MCF 10A (cell line): ENCODE measurements around the gene CHRNA5. TPM values are rescaled to one million over a fixed set of nuclear protein-coding genes. Genes with fewer than 3 reads are reported as not detected.
"Not testable (repeated sequence)": the region's sequence is repeated elsewhere in the genome, so short reads cannot be mapped to it uniquely, and the experiment has no call there.

ENCODE experiments used
- BruUV-seq: library from RNA; stranded (reverse); fragments of 400-500 nt; replicated peaks from 2 replicates; lab custom pipeline; 2021; lab: Mats Ljungman, UMichigan
- CTCF ChIA-PET: fragments of 300-600 bp; sonication (Branson Sonifier 250); formaldehyde crosslinking; extraction: SDS; loops from one replicate; lab custom pipeline; 2021; ENCODE audit warnings: antibody characterized with exemption, inconsistent platforms; lab: Yijun Ruan, JAX
- POLR2A ChIA-PET: fragments of 300-600, 350-650 bp; sonication (Branson Sonifier 250); formaldehyde crosslinking; extraction: SDS; loops from one replicate; lab custom pipeline; 2020; ENCODE audit warnings: antibody characterized with exemption, inconsistent platforms; lab: Yijun Ruan, JAX
- DNase-seq: peaks from one replicate; pipeline ENCODE4 v3.0.0-alpha.2; 2018; ENCODE audit not compliant: unreplicated experiment
- H3K27ac Mint-ChIP-seq: one replicate; pipeline ENCODE4 v1.8.0; 2022; ENCODE audit warnings: mild to moderate bottlenecking, low read depth, mixed read lengths; ENCODE audit not compliant: unreplicated experiment
- H3K27me3 Mint-ChIP-seq: one replicate; pipeline ENCODE4 v1.8.0; 2022; ENCODE audit warnings: mixed read lengths; ENCODE audit not compliant: insufficient read depth, unreplicated experiment
- H3K36me3 Mint-ChIP-seq: one replicate; pipeline ENCODE4 v1.8.0; 2022; ENCODE audit warnings: mild to moderate bottlenecking, moderate library complexity, mixed read lengths; ENCODE audit not compliant: insufficient read depth, unreplicated experiment
- H3K4me1 Mint-ChIP-seq: one replicate; pipeline ENCODE4 v1.8.0; 2022; ENCODE audit warnings: mixed read lengths; ENCODE audit not compliant: insufficient read depth, unreplicated experiment
- H3K4me3 Mint-ChIP-seq: one replicate; pipeline ENCODE4 v1.8.0; 2022; ENCODE audit warnings: mild to moderate bottlenecking, moderate library complexity, mixed read lengths; ENCODE audit not compliant: unreplicated experiment
- H3K9me3 Mint-ChIP-seq: one replicate; pipeline ENCODE4 v1.8.0; 2022; ENCODE audit warnings: mixed read lengths; ENCODE audit not compliant: unreplicated experiment
- intact Hi-C: fragments of 100-400 bp; cut with micrococcal nuclease; formaldehyde crosslinking; loops from 2 replicates; pipeline ENCODE4 v1.14.1; 2022
- total RNA-seq: library from RNA; stranded (reverse); gene quantifications from 2 replicates; pipeline ENCODE4 v1.2.3, GENCODE V29; 2022
- TF ChIP-seq, protein P1 (sequence below): fragments of 200-600 bp; IDR thresholded peaks from one replicate; pipeline ENCODE4 v1.8.0; 2022; ENCODE audit warnings: antibody characterized with exemption, mild to moderate bottlenecking; ENCODE audit not compliant: unreplicated experiment

Gene CHRNA5
- total RNA-seq, 1 experiment from 2014 or later = 2.3 TPM

DNA sequence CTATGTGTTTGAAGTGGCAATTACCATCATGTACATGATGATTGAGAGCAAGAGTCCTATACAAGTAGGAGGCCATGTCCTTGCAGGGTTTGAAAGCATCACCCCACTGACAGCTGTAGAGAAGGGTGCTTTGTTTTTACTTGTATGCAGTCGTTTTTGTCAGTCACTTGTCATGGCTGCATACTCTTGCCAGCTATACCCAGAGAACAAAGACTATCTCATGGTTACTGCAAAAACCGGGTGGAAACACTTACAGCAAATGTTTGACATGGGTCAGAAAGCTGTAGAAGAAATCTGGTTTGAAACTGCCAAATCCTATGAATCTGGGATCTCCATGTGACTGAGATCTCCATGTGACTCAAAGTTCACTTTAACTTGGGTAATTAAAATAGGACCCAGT is 32.0 kb upstream of the CHRNA5 start:
- intact Hi-C loops = no loop called here
- Mint-ChIP-seq H3K27me3 (no peaks in the 10 kb centered on the region), H3K4me1 (no peaks in the 10 kb centered on the region), H3K27ac (no peak overlapping the region), H3K36me3 (no peaks in the 10 kb centered on the region), H3K9me3 (no peaks in the 10 kb centered on the region), H3K4me3 (no peak overlapping the region)
- DNase-seq = no peak
- TF ChIP-seq, protein P1, sequence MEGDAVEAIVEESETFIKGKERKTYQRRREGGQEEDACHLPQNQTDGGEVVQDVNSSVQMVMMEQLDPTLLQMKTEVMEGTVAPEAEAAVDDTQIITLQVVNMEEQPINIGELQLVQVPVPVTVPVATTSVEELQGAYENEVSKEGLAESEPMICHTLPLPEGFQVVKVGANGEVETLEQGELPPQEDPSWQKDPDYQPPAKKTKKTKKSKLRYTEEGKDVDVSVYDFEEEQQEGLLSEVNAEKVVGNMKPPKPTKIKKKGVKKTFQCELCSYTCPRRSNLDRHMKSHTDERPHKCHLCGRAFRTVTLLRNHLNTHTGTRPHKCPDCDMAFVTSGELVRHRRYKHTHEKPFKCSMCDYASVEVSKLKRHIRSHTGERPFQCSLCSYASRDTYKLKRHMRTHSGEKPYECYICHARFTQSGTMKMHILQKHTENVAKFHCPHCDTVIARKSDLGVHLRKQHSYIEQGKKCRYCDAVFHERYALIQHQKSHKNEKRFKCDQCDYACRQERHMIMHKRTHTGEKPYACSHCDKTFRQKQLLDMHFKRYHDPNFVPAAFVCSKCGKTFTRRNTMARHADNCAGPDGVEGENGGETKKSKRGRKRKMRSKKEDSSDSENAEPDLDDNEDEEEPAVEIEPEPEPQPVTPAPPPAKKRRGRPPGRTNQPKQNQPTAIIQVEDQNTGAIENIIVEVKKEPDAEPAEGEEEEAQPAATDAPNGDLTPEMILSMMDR = no peak
- ChIA-PET CTCF (interaction anchor here (0.6 kb wide), 1 partner anchor 377 kb away, joined by 3 read pairs; no protein-coding TSS in a partner anchor), POLR2A (no interaction called here)
- no TSS peak for BruUV-seq

DNA sequence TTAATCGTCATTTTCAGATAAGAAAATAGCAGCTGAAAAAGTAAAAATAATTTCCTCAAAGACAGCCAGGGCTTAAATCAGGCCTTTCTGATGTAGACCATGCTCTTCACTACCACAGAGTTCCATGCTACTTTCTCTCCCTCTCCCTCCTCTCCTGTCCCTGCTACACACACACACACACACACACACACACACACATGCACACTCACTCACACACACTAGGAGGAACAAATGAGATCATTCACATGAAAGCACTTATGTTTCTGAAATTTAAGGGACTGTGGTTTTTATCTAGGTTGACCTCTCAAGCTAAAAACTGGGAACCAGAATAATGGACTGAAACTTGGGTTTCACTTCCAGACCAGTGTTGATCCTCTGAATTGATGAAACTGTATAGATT is 29.2 kb upstream of the CHRNA5 start:
- TF ChIP-seq, protein P1 = no peak
- BruUV-seq = no TSS peak
- POLR2A ChIA-PET = interaction anchor here (0.6 kb wide), 2 partner anchors 28 to 626 kb away, joined by 3 to 4 read pairs; no protein-coding TSS in a partner anchor
- peaks cover 9% of the 10 kb centered on the region for H3K36me3 Mint-ChIP-seq
- H3K27ac Mint-ChIP-seq = no peak overlapping the region
- CTCF ChIA-PET = no interaction called here
- intact Hi-C loops = no loop called here
- H3K4me1 Mint-ChIP-seq = peaks cover 5% of the 10 kb centered on the region
- no peaks in the 10 kb centered on the region for H3K27me3 Mint-ChIP-seq
- H3K9me3 Mint-ChIP-seq = no peaks in the 10 kb centered on the region
- DNase-seq = no peak
- no peak overlapping the region for H3K4me3 Mint-ChIP-seq

DNA sequence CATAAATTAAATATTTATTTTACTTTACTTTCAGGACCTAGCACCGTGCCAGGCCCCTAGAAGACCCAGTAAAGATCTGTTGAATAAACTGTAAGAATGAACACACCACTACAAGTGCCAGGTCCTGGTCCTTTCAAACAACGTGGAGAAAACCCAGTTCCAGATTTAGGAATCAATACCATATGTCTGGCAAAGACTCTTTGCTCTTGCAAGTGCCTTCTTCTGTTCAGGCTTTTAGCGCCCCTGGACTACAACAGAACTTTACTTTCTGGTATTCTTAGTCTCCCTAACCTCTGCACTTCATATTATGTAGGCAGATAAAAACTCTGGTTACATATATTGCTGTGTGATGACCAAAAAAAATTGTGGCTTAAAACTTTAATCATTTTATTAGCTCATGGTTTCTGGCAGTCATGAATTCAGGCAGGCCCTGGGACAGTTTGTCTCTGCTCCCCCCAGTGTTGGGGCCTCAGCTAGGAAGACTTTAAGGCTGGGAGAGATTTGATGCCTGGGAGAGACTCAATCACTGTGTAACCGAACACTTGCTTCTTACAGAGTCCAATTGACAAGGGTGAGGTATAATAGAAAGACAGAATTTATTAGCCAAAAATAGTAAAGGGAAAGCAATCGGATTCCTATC is 27.9 kb upstream of the CHRNA5 start:
- no peak overlapping the region for H3K27ac Mint-ChIP-seq
- intact Hi-C loops = no loop called here
- no peaks in the 10 kb centered on the region for H3K9me3 Mint-ChIP-seq
- peaks cover 14% of the 10 kb centered on the region for H3K4me1 Mint-ChIP-seq
- no TSS peak for BruUV-seq
- no peak overlapping the region for H3K4me3 Mint-ChIP-seq
- no peak for DNase-seq
- CTCF ChIA-PET = no interaction called here
- TF ChIP-seq, protein P1 = no peak
- H3K36me3 Mint-ChIP-seq = peaks cover 17% of the 10 kb centered on the region
- POLR2A ChIA-PET = interaction anchor here (0.7 kb wide), 1 partner anchor 7 kb away, joined by 3 read pairs; no protein-coding TSS in a partner anchor
- no peaks in the 10 kb centered on the region for H3K27me3 Mint-ChIP-seq

DNA sequence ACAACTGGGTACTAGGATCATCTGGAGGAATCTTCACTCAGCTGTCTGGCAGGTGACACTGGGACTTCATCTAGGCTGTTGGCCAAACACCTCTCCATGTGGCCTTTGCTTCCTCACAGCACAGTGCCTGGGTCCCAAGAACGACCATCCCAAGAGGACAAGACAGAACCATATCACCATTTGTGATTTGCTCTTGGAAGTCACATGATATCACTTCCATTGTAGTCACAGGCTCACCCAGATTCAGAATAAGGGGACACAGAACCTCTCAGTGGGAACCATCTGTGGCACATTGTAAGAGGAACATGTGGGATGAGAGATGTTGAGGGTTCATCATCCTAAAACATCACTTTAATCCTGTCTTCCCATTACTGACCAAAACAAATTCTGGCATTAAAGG is 27.0 kb upstream of the CHRNA5 start:
- TF ChIP-seq, protein P1 = no peak
- no peak for DNase-seq
- H3K9me3 Mint-ChIP-seq = no peaks in the 10 kb centered on the region
- ChIA-PET POLR2A (interaction anchor here (0.7 kb wide), 1 partner anchor 8 kb away, joined by 3 read pairs; no protein-coding TSS in a partner anchor), CTCF (interaction anchor here (0.6 kb wide), 1 partner anchor 27 kb away, joined by 3 read pairs; the partner anchor contains the start of gene CHRNA5)
- BruUV-seq = no TSS peak
- H3K27ac Mint-ChIP-seq = no peak overlapping the region
- H3K27me3 Mint-ChIP-seq = no peaks in the 10 kb centered on the region
- H3K4me3 Mint-ChIP-seq = no peak overlapping the region
- peaks cover 14% of the 10 kb centered on the region for H3K4me1 Mint-ChIP-seq
- intact Hi-C loops = no loop called here
- H3K36me3 Mint-ChIP-seq = peaks cover 27% of the 10 kb centered on the region

DNA sequence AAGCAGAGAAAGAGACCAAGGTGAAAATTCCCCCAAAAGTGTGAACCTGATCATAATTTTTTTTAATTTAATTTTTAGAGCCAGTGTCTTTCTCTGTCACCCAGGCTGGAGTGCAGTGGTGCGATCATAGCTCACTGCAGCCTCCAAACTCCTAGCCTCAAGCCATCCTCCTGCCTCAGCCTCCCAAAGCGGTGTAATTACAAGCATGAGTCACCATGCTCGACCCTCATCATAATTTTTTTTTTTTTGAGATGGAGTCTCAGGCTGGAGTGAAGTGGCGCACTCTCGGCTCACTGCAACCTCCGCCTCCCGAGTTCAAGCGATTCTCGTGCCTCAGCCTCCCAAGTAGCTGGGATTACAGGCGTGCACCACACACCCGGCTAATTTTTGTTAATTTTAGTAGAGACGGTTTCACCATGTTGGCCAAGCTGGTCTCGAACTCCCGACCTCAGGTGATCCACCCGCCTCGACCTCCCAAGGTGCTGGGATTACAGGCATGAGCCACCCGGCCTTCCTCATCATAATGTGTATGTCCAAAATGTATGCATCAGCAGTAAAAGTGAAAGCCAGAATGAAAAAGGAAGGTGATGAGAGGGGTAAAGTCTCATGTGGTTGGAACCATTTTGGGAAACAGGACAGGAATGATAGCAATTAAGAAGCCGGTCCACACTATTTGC is 25.7 kb upstream of the CHRNA5 start:
- peak overlapping the region; percentile 97 for H3K27ac Mint-ChIP-seq
- intact Hi-C loops = loop anchor here (2.0 kb wide), 1 partner anchor 25 kb away; the partner anchor contains the start of gene CHRNA5
- not testable (repeated sequence) for H3K27me3 Mint-ChIP-seq

More for the DNA sequence above, 25.7 kb upstream of the CHRNA5 start:
- Mint-ChIP-seq H3K4me1 (peaks cover 14% of the 10 kb centered on the region), H3K4me3 (peak overlapping the region; percentile 92), H3K36me3 (peaks cover 39% of the 10 kb centered on the region)
- BruUV-seq = TSS peak; percentile 91
- DNase-seq, H3K9me3 Mint-ChIP-seq: not testable (repeated sequence)
- POLR2A ChIA-PET = interaction anchor here (0.6 to 4.7 kb wide), 24 partner anchors 9 to 515 kb away, joined by 3 to 67 read pairs (median 5); partner anchors contain the start of genes CHRNA5, HYKK, IDH3A and IREB2
- CTCF ChIA-PET = interaction anchor here (1.3 to 2.1 kb wide), 2 partner anchors 31 to 170 kb away, joined by 5 to 6 read pairs; no protein-coding TSS in a partner anchor
